ENCODE results near the gene CAPN8.

CAPN8 gene

GRCh38 chr1:223617323-223618070 is 48.0 kb downstream of the CAPN8 start:
- DNase-seq (ENCODE audit: low spot score), result no peak

GRCh38 chr1:223616586-223616985 is 48.9 kb downstream of the CAPN8 start:
- DNase-seq (ENCODE audit: low spot score), result no peak

- DNase-seq (ENCODE audit: low spot score), result no peak
Measured at GRCh38 chr1:223611936-223612335, 53.6 kb downstream of the CAPN8 start.

- no peak for DNase-seq (ENCODE audit: low spot score)
Measured at GRCh38 chr1:223609977-223610376, 55.5 kb downstream of the CAPN8 start.

GRCh38 chr1:223609066-223609465 is 56.4 kb downstream of the CAPN8 start:
- no peak for DNase-seq (ENCODE audit: low spot score)

- DNase-seq (ENCODE audit: low spot score), result no peak
Measured at GRCh38 chr1:223558512-223558911, 107.0 kb downstream of the CAPN8 start.

- DNase-seq (ENCODE audit: low spot score), result no peak
Measured at GRCh38 chr1:223557130-223557475, 108.4 kb downstream of the CAPN8 start.

GRCh38 chr1:223556414-223557129 is 108.9 kb downstream of the CAPN8 start:
- peak; percentile 61 for DNase-seq (ENCODE audit: low spot score)

- no peak for DNase-seq (ENCODE audit: low spot score)
Measured at GRCh38 chr1:223553957-223554356, 111.5 kb downstream of the CAPN8 start.

- DNase-seq (ENCODE audit: low spot score), result no peak
Measured at GRCh38 chr1:223551610-223552009, 113.9 kb downstream of the CAPN8 start.

GRCh38 chr1:223549740-223550139 is 115.8 kb downstream of the CAPN8 start:
- peak; percentile 40 for DNase-seq (ENCODE audit: low spot score)

GRCh38 chr1:223547316-223548114 is 118.0 kb downstream of the CAPN8 start:
- no peak for DNase-seq (ENCODE audit: low spot score)

GRCh38 chr1:223545343-223545742 is 120.2 kb downstream of the CAPN8 start:
- no peak for DNase-seq (ENCODE audit: low spot score)

- DNase-seq (ENCODE audit: low spot score), result no peak
Measured at GRCh38 chr1:223543560-223543959, 121.9 kb downstream of the CAPN8 start.

- DNase-seq (ENCODE audit: low spot score), result no peak
Measured at GRCh38 chr1:223542831-223543230, 122.7 kb downstream of the CAPN8 start.

GRCh38 chr1:223540485-223541106 is 124.9 kb downstream of the CAPN8 start:
- no peak for DNase-seq (ENCODE audit: low spot score)

- no peak for DNase-seq (ENCODE audit: low spot score)
Measured at GRCh38 chr1:223539750-223540149, 125.8 kb downstream of the CAPN8 start.

GRCh38 chr1:223538981-223539380 is 126.5 kb downstream of the CAPN8 start:
- DNase-seq (ENCODE audit: low spot score), result no peak

GRCh38 chr1:223535319-223535718 is 130.2 kb downstream of the CAPN8 start:
- DNase-seq (ENCODE audit: low spot score), result no peak

- no peak for DNase-seq (ENCODE audit: low spot score)
Measured at GRCh38 chr1:223534677-223535076, 130.8 kb downstream of the CAPN8 start.

GRCh38 chr1:223533708-223534107 is 131.8 kb downstream of the CAPN8 start:
- no peak for DNase-seq (ENCODE audit: low spot score)

GRCh38 chr1:223531742-223532341 is 133.7 kb downstream of the CAPN8 start:
- DNase-seq (ENCODE audit: low spot score), result peak; percentile 70

All from NAMALWA (cell line).